GM18867 (cell line): ENCODE measurements around the gene TTLL10.

ENCODE experiments used
- ATAC-seq: cut with Tn5 transposase; IDR thresholded peaks from one replicate; pipeline ENCODE4 v1.9.1; 2021; ENCODE audit warnings: mild to moderate bottlenecking, moderate library complexity; ENCODE audit not compliant: unreplicated experiment

Gene TTLL10

GRCh38 chr1:1232208-1232795 lies 58.6 kb downstream of the TTLL10 start, which contains the start of gene B3GALT6:
Gene B3GALT6, plus strand, starts transcription at chr1:1232237. Its CDS starts 42 bp downstream, at chr1:1232279.
- no peak for ATAC-seq

GRCh38 chr1:1232796-1233566 lies 59.3 kb downstream of the TTLL10 start:
- ATAC-seq: no peak

- no peak for ATAC-seq
Measured at GRCh38 chr1:1233567-1233892, 59.9 kb downstream of the TTLL10 start.

- ATAC-seq: no peak
Measured at GRCh38 chr1:1234180-1234808, 60.6 kb downstream of the TTLL10 start.

GRCh38 chr1:1235016-1235744 lies 61.5 kb downstream of the TTLL10 start:
- ATAC-seq: no peak

GRCh38 chr1:1236176-1236763 lies 62.6 kb downstream of the TTLL10 start:
- ATAC-seq: no peak

- no peak for ATAC-seq
Measured at GRCh38 chr1:1236945-1237873, 63.5 kb downstream of the TTLL10 start.

- ATAC-seq: no peak
Measured at GRCh38 chr1:1237874-1238701, 64.4 kb downstream of the TTLL10 start.

- no peak for ATAC-seq
Measured at GRCh38 chr1:1238702-1239178, 65.1 kb downstream of the TTLL10 start.

- ATAC-seq: no peak
Measured at GRCh38 chr1:1239227-1239613, 65.5 kb downstream of the TTLL10 start.

- ATAC-seq: no peak
Measured at GRCh38 chr1:1239614-1240347, 66.1 kb downstream of the TTLL10 start.

- ATAC-seq: no peak
Measured at GRCh38 chr1:1240348-1240732, 66.7 kb downstream of the TTLL10 start.

- no peak for ATAC-seq
Measured at GRCh38 chr1:1240822-1241587, 67.3 kb downstream of the TTLL10 start.

GRCh38 chr1:1241588-1242219 lies 68.0 kb downstream of the TTLL10 start:
- ATAC-seq: no peak

GRCh38 chr1:1242461-1243265 lies 69.0 kb downstream of the TTLL10 start:
- ATAC-seq: no peak

GRCh38 chr1:1243266-1243660 lies 69.6 kb downstream of the TTLL10 start:
- no peak for ATAC-seq
